ENCODE results near the gene CX3CL1. TPM values are rescaled to one million over a fixed set of nuclear protein-coding genes. Genes with fewer than 3 reads are reported as not detected.

Gene CX3CL1
- total RNA-seq, 1 experiment from 2014 or later, result 0.15 TPM

GRCh38 chr16:57413301-57413730 is 41.0 kb downstream of the CX3CL1 start (continued):
- TF ChIP-seq REST (IDR thresholded peaks at IDR 0.05; ENCODE audit: low read depth), result no peak

- no peak overlapping the region for H3K9ac ChIP-seq (ENCODE audit: low read length)
- no peak overlapping the region for H3K4me3 ChIP-seq (replicated peaks in 1 of 2; ENCODE audit: low read depth in 1 of 2, low read length in 2 of 2)
- ChIA-PET RAD21 (ENCODE audit: low non-redundant PET in 1 of 2, low total read pairs in 2 of 2, uncharacterized antibody in 2 of 2, unreplicated experiment in 2 of 2) (no interaction called here), POLR2A (no interaction called here), CTCF (no interaction called here)
- intact Hi-C loops (cut with micrococcal nuclease), result no loop called here
- H3K9me2 ChIP-seq (ENCODE audit: insufficient read depth), result no peaks in the 10 kb centered on the region
- no peak overlapping the region for H2AFZ ChIP-seq (ENCODE audit: low read depth, low read length, poor library complexity, severe bottlenecking)
- no peak overlapping the region for H3K4me2 ChIP-seq (ENCODE audit: low read length)
- H4K20me1 ChIP-seq (ENCODE audit: insufficient read depth), result no peaks in the 10 kb centered on the region
- ATAC-seq, result no peak
- no peaks in the 10 kb centered on the region for H3K36me3 ChIP-seq (ENCODE audit: control insufficient read depth in 1 of 2, insufficient read depth in 2 of 2, low read length in 2 of 2)
- DNase-seq (ENCODE audit: low read depth, low spot score), result no peak
- H3K27ac ChIP-seq (ENCODE audit: low read depth, low read length), result no peak overlapping the region
- BruUV-seq (replicated peaks), result no TSS peak
- H3K4me1 ChIP-seq (ENCODE audit: control insufficient read depth in 1 of 2, insufficient read depth in 2 of 2, low read length in 2 of 2), result peaks cover 13 to 23% of the 10 kb centered on the region in 2 experiments; a peak in 3 of 4 replicates
- H3K27me3 ChIP-seq (ENCODE audit: insufficient read depth, low read length), result no peaks in the 10 kb centered on the region
- no peaks in the 10 kb centered on the region for H3K9me3 ChIP-seq (ENCODE audit: control insufficient read depth in 1 of 2, insufficient read depth in 1 of 2, low read depth in 1 of 2, low read length in 2 of 2)
- no peaks in the 10 kb centered on the region for H3K79me2 ChIP-seq (ENCODE audit: insufficient read depth, low read length)
- TF ChIP-seq EZH2phosphoT487 (IDR thresholded peaks at IDR 0.05; ENCODE audit: borderline replicate concordance) (no peak), SP1 (IDR thresholded peaks at IDR 0.05; ENCODE audit: low read depth) (no peak), POLR2AphosphoS5 (IDR thresholded peaks at IDR 0.05; ENCODE audit: low read depth, low read length) (no peak), REST (IDR thresholded peaks at IDR 0.05; ENCODE audit: low read depth) (no peak), POLR2A (IDR thresholded peaks at IDR 0.05; ENCODE audit: borderline replicate concordance, extremely low read depth, insufficient read depth, insufficient read length) (no peak), ZBTB33 (IDR thresholded peaks at IDR 0.05; ENCODE audit: extremely low read depth, insufficient replicate concordance, low read length) (no peak), FOSL1 (IDR thresholded peaks at IDR 0.05; ENCODE audit: low read depth) (no peak), RAD21 (IDR thresholded peaks at IDR 0.05; ENCODE audit: low read depth) (no peak), CTCF (IDR thresholded peaks at IDR 0.05 in 2 of 3, conservative IDR thresholded peaks at IDR 0.05 in 1 of 3; ENCODE audit: borderline replicate concordance in 1 of 3, insufficient read depth in 1 of 3, low read depth in 2 of 3, low read length in 2 of 3) (no peak), YY1 (IDR thresholded peaks at IDR 0.05; ENCODE audit: extremely low read depth, insufficient replicate concordance, low read depth, low read length) (no peak), CBX3 (IDR thresholded peaks at IDR 0.05; ENCODE audit: low read depth) (no peak), EZH2 (IDR thresholded peaks at IDR 0.05) (no peak), CEBPB (IDR thresholded peaks at IDR 0.05; ENCODE audit: low read depth) (no peak), SIN3A (IDR thresholded peaks at IDR 0.05; ENCODE audit: low read depth) (no peak)
Measured at GRCh38 chr16:57413733-57414132, 41.4 kb downstream of the CX3CL1 start.

All from HCT116 (cell line).